Measurements from ENCODE around the gene SLC1A7. TPM values are rescaled to one million over a fixed set of nuclear protein-coding genes. Genes with fewer than 3 reads are reported as not detected.

The SLC1A7 gene
- total and polyA plus RNA-seq, 2 donors (not counting 1 experiment from before 2014, with no cell fraction given), result 0.10 TPM; not detected in 1

GRCh38 chr1:53069663-53070327 lies 72.6 kb downstream of the SLC1A7 start:
- no peak overlapping the region for H3K27ac Mint-ChIP-seq
- H3K27ac ChIP-seq (ENCODE audit: low read length in 2 of 2), result no peak overlapping the region

More at GRCh38 chr1:53069663-53070327, 72.6 kb downstream of the SLC1A7 start:
- Mint-ChIP-seq H3K4me3 (no peak overlapping the region), H3K27me3 (peaks cover 10% of the 10 kb centered on the region), H3K4me1 (no peaks in the 10 kb centered on the region), H3K9me3 (ENCODE audit: insufficient read depth) (no peaks in the 10 kb centered on the region)
- H3K4me2 ChIP-seq (replicated peaks; ENCODE audit: low read depth, low read length, poor library complexity, severe bottlenecking), result no peak overlapping the region
- H3K27me3 ChIP-seq (replicated peaks in 1 of 4; ENCODE audit: control extremely low read depth in 1 of 4, control insufficient read depth in 3 of 4, insufficient read depth in 4 of 4, low read length in 3 of 4), result peaks cover 0 to 4% (median 0%) of the 10 kb centered on the region in 4 experiments
- WGBS (ENCODE audit: insufficient coverage), result 90% methylated on average over 30 of the region's 31 CpGs
- no peak overlapping the region for H3K4me3 ChIP-seq (ENCODE audit: control extremely low read depth in 1 of 5, extremely low read depth in 1 of 5, insufficient read depth in 1 of 5, low read depth in 2 of 5, low read length in 4 of 5)
- intact Hi-C loops (cut with micrococcal nuclease), result no loop called here
- H3K9me3 ChIP-seq (ENCODE audit: control extremely low read depth in 1 of 3, control insufficient read depth in 2 of 3, insufficient read depth in 1 of 3, low read length in 2 of 3), result no peaks in the 10 kb centered on the region
- no peaks in the 10 kb centered on the region for H3K36me3 ChIP-seq (replicated peaks in 1 of 2; ENCODE audit: control extremely low read depth in 1 of 2, control insufficient read depth in 1 of 2, extremely low read depth in 1 of 2, insufficient read depth in 2 of 2, low read length in 1 of 2)
- TF ChIP-seq EZH2 (IDR thresholded peaks at IDR 0.05; ENCODE audit: borderline replicate concordance, insufficient read depth, low read depth, low read length, poor library complexity, severe bottlenecking) (no peak), CTCF (IDR thresholded peaks at IDR 0.05) (no peak)
- H3K79me2 ChIP-seq (ENCODE audit: control insufficient read depth, insufficient read depth, low read length), result no peaks in the 10 kb centered on the region
- no peak overlapping the region for H3K9ac ChIP-seq (ENCODE audit: low read length)
- H3K4me1 ChIP-seq (ENCODE audit: control insufficient read depth in 2 of 2, insufficient read depth in 2 of 2, low read length in 2 of 2), result no peaks in the 10 kb centered on the region
- H4K20me1 ChIP-seq (ENCODE audit: control insufficient read depth, insufficient read depth, low read length, poor library complexity, severe bottlenecking), result no peaks in the 10 kb centered on the region
- DNase-seq, result no peak
- ATAC-seq (ENCODE audit: low read depth), result no peak
- ChIA-PET POLR2A (no interaction called here), CTCF (no interaction called here)
- H2AFZ ChIP-seq (ENCODE audit: insufficient read depth, low read depth, low read length, poor library complexity, severe bottlenecking), result no peak overlapping the region
